ENCODE results near the gene SND1. TPM values are rescaled to one million over a fixed set of nuclear protein-coding genes. Genes with fewer than 3 reads are reported as not detected.

SND1 gene
- total RNA-seq, 5 donors from 2014 or later (not counting 1 experiment from before 2014, with no cell fraction given): 137 to 187 (median 154) TPM

- H3K27me3 Mint-ChIP-seq: no peaks in the 10 kb centered on the region
- POLR2A ChIA-PET: no interaction called here
- Histone ChIP-seq H3K4me1 (ENCODE audit: control insufficient read depth in 1 of 2, extremely low read depth in 1 of 2, insufficient read depth in 2 of 2, low read length in 2 of 2) (peaks cover 0 to 4% of the 10 kb centered on the region in 2 experiments), H3K27me3 (replicated peaks in 1 of 2; ENCODE audit: control insufficient read depth in 2 of 2, extremely low read depth in 1 of 2, insufficient read depth in 2 of 2, low read length in 1 of 2) (no peaks in the 10 kb centered on the region), H3K36me3 (ENCODE audit: control insufficient read depth in 2 of 2, extremely low read depth in 1 of 2, insufficient read depth in 1 of 2, low read length in 1 of 2) (no peaks in the 10 kb centered on the region), H3K27ac (ENCODE audit: low read length) (no peak overlapping the region), H3K9me3 (no peaks in the 10 kb centered on the region), H3K4me3 (ENCODE audit: control insufficient read depth in 1 of 2, extremely low read depth in 1 of 2, low read length in 1 of 2) (no peak overlapping the region)
- H3K9me3 Mint-ChIP-seq: no peaks in the 10 kb centered on the region
- H3K4me1 Mint-ChIP-seq: peaks cover 40 to 58% (median 52%) of the 10 kb centered on the region in 3 donors
- no peak overlapping the region for H3K27ac Mint-ChIP-seq
- CTCF ChIA-PET: interaction anchor here (0.5 to 1.6 kb wide), 5 partner anchors 12 to 324 kb away, joined by 3 to 5 read pairs (median 5); no protein-coding TSS in a partner anchor
- peaks cover 23% of the 10 kb centered on the region for H3K36me3 Mint-ChIP-seq
- peak in 1 of 4 experiments; percentile 19 for ATAC-seq (replicated peaks in 1 of 4)
- peak in 24 of 35 experiments; percentile 0 to 45 (median 12) for DNase-seq
- H3K4me3 Mint-ChIP-seq: no peak overlapping the region
- WGBS (ENCODE audit: insufficient coverage): 92% methylated on average over 4 of the region's 5 CpGs
These were observed 140.7 kb downstream of the SND1 start for GRCh38 chr7:127792528-127793342.

GRCh38 chr7:127793582-127793981, 141.6 kb downstream of the SND1 start:
- ChIA-PET CTCF (interaction anchor here in 1 of 2 donors (0.6 kb wide), 2 partner anchors 19 to 85 kb away, joined by 3 to 4 read pairs; no protein-coding TSS in a partner anchor), POLR2A (no interaction called here)
- H3K4me1 Mint-ChIP-seq: peaks cover 44 to 62% (median 57%) of the 10 kb centered on the region in 3 donors
- DNase-seq: peak in 1 of 35 experiments; percentile 2
- Histone ChIP-seq H3K4me1 (ENCODE audit: control insufficient read depth in 1 of 2, extremely low read depth in 1 of 2, insufficient read depth in 2 of 2, low read length in 2 of 2) (peaks cover 0 to 4% of the 10 kb centered on the region in 2 experiments), H3K4me3 (ENCODE audit: control insufficient read depth in 1 of 2, extremely low read depth in 1 of 2, low read length in 1 of 2) (no peak overlapping the region), H3K9me3 (no peaks in the 10 kb centered on the region), H3K36me3 (ENCODE audit: control insufficient read depth in 2 of 2, extremely low read depth in 1 of 2, insufficient read depth in 1 of 2, low read length in 1 of 2) (no peaks in the 10 kb centered on the region), H3K27me3 (replicated peaks in 1 of 2; ENCODE audit: control insufficient read depth in 2 of 2, extremely low read depth in 1 of 2, insufficient read depth in 2 of 2, low read length in 1 of 2) (no peaks in the 10 kb centered on the region), H3K27ac (ENCODE audit: low read length) (no peak overlapping the region)
- no peak overlapping the region for H3K27ac Mint-ChIP-seq
- no peak overlapping the region for H3K4me3 Mint-ChIP-seq
- WGBS (ENCODE audit: insufficient coverage): 100% methylated on average over 2 of the region's 4 CpGs
- H3K27me3 Mint-ChIP-seq: no peaks in the 10 kb centered on the region
- no peak for ATAC-seq (replicated peaks in 1 of 4)
- no peaks in the 10 kb centered on the region for H3K9me3 Mint-ChIP-seq
- peaks cover 22% of the 10 kb centered on the region for H3K36me3 Mint-ChIP-seq

- Histone ChIP-seq H3K27me3 (replicated peaks in 1 of 2; ENCODE audit: control insufficient read depth in 2 of 2, extremely low read depth in 1 of 2, insufficient read depth in 2 of 2, low read length in 1 of 2) (no peaks in the 10 kb centered on the region), H3K4me3 (ENCODE audit: control insufficient read depth in 1 of 2, extremely low read depth in 1 of 2, low read length in 1 of 2) (no peak overlapping the region), H3K27ac (ENCODE audit: low read length) (no peak overlapping the region), H3K36me3 (ENCODE audit: control insufficient read depth in 2 of 2, extremely low read depth in 1 of 2, insufficient read depth in 1 of 2, low read length in 1 of 2) (no peaks in the 10 kb centered on the region), H3K4me1 (ENCODE audit: control insufficient read depth in 1 of 2, extremely low read depth in 1 of 2, insufficient read depth in 2 of 2, low read length in 2 of 2) (peaks cover 0 to 6% of the 10 kb centered on the region in 2 experiments), H3K9me3 (no peaks in the 10 kb centered on the region)
- ChIA-PET POLR2A (no interaction called here), CTCF (interaction anchor here in 1 of 2 donors (0.6 kb wide), 1 partner anchor 85 kb away, joined by 3 read pairs; no protein-coding TSS in a partner anchor)
- Mint-ChIP-seq H3K27me3 (no peaks in the 10 kb centered on the region), H3K4me1 (peaks cover 42 to 61% (median 59%) of the 10 kb centered on the region in 3 donors), H3K4me3 (no peak overlapping the region), H3K36me3 (peaks cover 19% of the 10 kb centered on the region), H3K9me3 (no peaks in the 10 kb centered on the region), H3K27ac (no peak overlapping the region)
- WGBS (ENCODE audit: insufficient coverage): 100% methylated on average over 1 of the region's 1 CpG
- ATAC-seq (replicated peaks in 1 of 4): no peak
- no peak for DNase-seq
These were observed 142.1 kb downstream of the SND1 start for GRCh38 chr7:127794136-127794535.

- Histone ChIP-seq H3K9me3 (no peaks in the 10 kb centered on the region), H3K27ac (ENCODE audit: low read length) (no peak overlapping the region), H3K4me3 (ENCODE audit: control insufficient read depth in 1 of 2, extremely low read depth in 1 of 2, low read length in 1 of 2) (no peak overlapping the region), H3K36me3 (ENCODE audit: control insufficient read depth in 2 of 2, extremely low read depth in 1 of 2, insufficient read depth in 1 of 2, low read length in 1 of 2) (no peaks in the 10 kb centered on the region), H3K27me3 (replicated peaks in 1 of 2; ENCODE audit: control insufficient read depth in 2 of 2, extremely low read depth in 1 of 2, insufficient read depth in 2 of 2, low read length in 1 of 2) (no peaks in the 10 kb centered on the region), H3K4me1 (ENCODE audit: control insufficient read depth in 1 of 2, extremely low read depth in 1 of 2, insufficient read depth in 2 of 2, low read length in 2 of 2) (peaks cover 2 to 6% of the 10 kb centered on the region in 2 experiments)
- no peak for ATAC-seq (replicated peaks in 1 of 4)
- H3K27me3 Mint-ChIP-seq: no peaks in the 10 kb centered on the region
- no peak overlapping the region for H3K4me3 Mint-ChIP-seq
- peaks cover 18% of the 10 kb centered on the region for H3K36me3 Mint-ChIP-seq
- WGBS (ENCODE audit: insufficient coverage): no CpG with 5 or more reads among the region's 4 CpGs
- peaks cover 41 to 62% (median 60%) of the 10 kb centered on the region in 3 donors for H3K4me1 Mint-ChIP-seq
- ChIA-PET POLR2A (no interaction called here), CTCF (no interaction called here)
- DNase-seq: no peak
- no peaks in the 10 kb centered on the region for H3K9me3 Mint-ChIP-seq
- no peak overlapping the region for H3K27ac Mint-ChIP-seq
These were observed 142.6 kb downstream of the SND1 start for GRCh38 chr7:127794551-127794950.

GRCh38 chr7:127798023-127798422, 146.0 kb downstream of the SND1 start:
- WGBS (ENCODE audit: insufficient coverage): 100% methylated on average over 1 of the region's 3 CpGs
- Mint-ChIP-seq H3K4me1 (peaks cover 18 to 37% (median 36%) of the 10 kb centered on the region in 3 donors), H3K9me3 (no peaks in the 10 kb centered on the region), H3K27me3 (no peaks in the 10 kb centered on the region), H3K36me3 (peaks cover 6% of the 10 kb centered on the region), H3K4me3 (no peak overlapping the region), H3K27ac (no peak overlapping the region)
- Histone ChIP-seq H3K4me1 (ENCODE audit: control insufficient read depth in 1 of 2, extremely low read depth in 1 of 2, insufficient read depth in 2 of 2, low read length in 2 of 2) (peaks cover 3 to 14% of the 10 kb centered on the region in 2 experiments), H3K27me3 (replicated peaks in 1 of 2; ENCODE audit: control insufficient read depth in 2 of 2, extremely low read depth in 1 of 2, insufficient read depth in 2 of 2, low read length in 1 of 2) (no peaks in the 10 kb centered on the region), H3K27ac (ENCODE audit: low read length) (no peak overlapping the region), H3K36me3 (ENCODE audit: control insufficient read depth in 2 of 2, extremely low read depth in 1 of 2, insufficient read depth in 1 of 2, low read length in 1 of 2) (no peaks in the 10 kb centered on the region), H3K4me3 (ENCODE audit: control insufficient read depth in 1 of 2, extremely low read depth in 1 of 2, low read length in 1 of 2) (no peak overlapping the region), H3K9me3 (no peaks in the 10 kb centered on the region)
- ChIA-PET POLR2A (no interaction called here), CTCF (interaction anchor here (0.5 to 0.6 kb wide), 2 partner anchors 130 to 694 kb away, joined by 3 read pairs; no protein-coding TSS in a partner anchor)
- DNase-seq (no peak), ATAC-seq (replicated peaks in 1 of 4) (no peak)

- peaks cover 3 to 14% of the 10 kb centered on the region in 2 experiments for H3K4me1 ChIP-seq (ENCODE audit: control insufficient read depth in 1 of 2, extremely low read depth in 1 of 2, insufficient read depth in 2 of 2, low read length in 2 of 2)
- CTCF ChIA-PET: interaction anchor here in 1 of 2 donors (0.6 kb wide), 1 partner anchor 129 kb away, joined by 3 read pairs; no protein-coding TSS in a partner anchor
- no peaks in the 10 kb centered on the region for H3K27me3 ChIP-seq (replicated peaks in 1 of 2; ENCODE audit: control insufficient read depth in 2 of 2, extremely low read depth in 1 of 2, insufficient read depth in 2 of 2, low read length in 1 of 2)
- no peaks in the 10 kb centered on the region for H3K27me3 Mint-ChIP-seq
- no peak overlapping the region for H3K4me3 Mint-ChIP-seq
- H3K36me3 ChIP-seq (ENCODE audit: control insufficient read depth in 2 of 2, extremely low read depth in 1 of 2, insufficient read depth in 1 of 2, low read length in 1 of 2): no peaks in the 10 kb centered on the region
- WGBS (ENCODE audit: insufficient coverage): 88% methylated on average over 4 of the region's 6 CpGs
- no peaks in the 10 kb centered on the region for H3K9me3 Mint-ChIP-seq
- no peak for DNase-seq
- H3K4me3 ChIP-seq (ENCODE audit: control insufficient read depth in 1 of 2, extremely low read depth in 1 of 2, low read length in 1 of 2): no peak overlapping the region
- H3K9me3 ChIP-seq: no peaks in the 10 kb centered on the region
- no peak for ATAC-seq (replicated peaks in 1 of 4)
- H3K27ac ChIP-seq (ENCODE audit: low read length): no peak overlapping the region
- H3K27ac Mint-ChIP-seq: no peak overlapping the region
- peaks cover 18 to 30% (median 29%) of the 10 kb centered on the region in 3 donors for H3K4me1 Mint-ChIP-seq
- POLR2A ChIA-PET: no interaction called here
- H3K36me3 Mint-ChIP-seq: peaks cover 3% of the 10 kb centered on the region
These were observed 146.9 kb downstream of the SND1 start for GRCh38 chr7:127798769-127799372.

Data from T-cell (primary cell).